Upper lobe of left lung (tissue), 6 donors: ENCODE measurements around the gene PLEKHF1. TPM values are rescaled to one million over a fixed set of nuclear protein-coding genes. Genes with fewer than 3 reads are reported as not detected.
A peak's percentile ranks its signal among the peaks of the same experiment; 100 is the strongest.

Source experiments
- ATAC-seq, 2 donors: fragments of 200-7000 bp; cut with Tn5 transposase; one replicate each; pipeline ENCODE4 v1.9.1; 2022; ENCODE audit warnings: mild to moderate bottlenecking in 2 of 2, moderate library complexity in 2 of 2; ENCODE audit not compliant: low FRiP score in 2 of 2
- DNase-seq, 2 donors: peaks; one replicate each; pipeline ENCODE4 v3.0.0-alpha.2; 2019 to 2020
- H3K27ac ChIP-seq, 4 donors: fragments of 200-600 bp; sonication (generic); one replicate each; pipeline ENCODE4 v1.5.1; 2016 to 2019
- H3K27me3 ChIP-seq, 4 donors: fragments of 200-600 bp; sonication (generic); one replicate each; pipeline ENCODE4 v1.5.1; 2017 to 2019
- H3K36me3 ChIP-seq, 4 donors: fragments of 200-600 bp; sonication (generic); one replicate each; pipeline ENCODE4 v1.5.1; 2016 to 2019
- H3K4me1 ChIP-seq, 4 donors: fragments of 200-600 bp; sonication (generic); one replicate each; pipeline ENCODE4 v1.5.1; 2018 to 2019
- H3K4me3 ChIP-seq, 4 donors: fragments of 200-600 bp; sonication (generic); one replicate each; pipeline ENCODE4 v1.5.1; 2017 to 2019; ENCODE audit warnings: mild to moderate bottlenecking in 2 of 4, moderate library complexity in 1 of 4
- H3K9me3 ChIP-seq, 4 donors: fragments of 200-600 bp; sonication (generic); one replicate each; pipeline ENCODE4 v1.5.1; 2018 to 2019
- CTCF ChIP-seq, 6 experiments: fragments of 450-650 bp in 4 of 6; fragments of 200-600 bp in 2 of 6; sonication (generic) in 2 of 6; IDR thresholded peaks; one replicate each; pipeline ENCODE4 v1.5.1; 2016 to 2019; ENCODE audit warnings: antibody characterized with exemption in 6 of 6
- EP300 ChIP-seq, 4 donors: sonication (generic); formaldehyde crosslinking; IDR thresholded peaks; one replicate each; pipeline ENCODE4 v1.5.1; 2017; ENCODE audit warnings: antibody characterized with exemption in 4 of 4, control low read depth in 2 of 4
- POLR2A ChIP-seq, 4 donors: fragments of 450-650 bp; IDR thresholded peaks; one replicate each; pipeline ENCODE4 v1.5.1; 2016 to 2017; ENCODE audit warnings: antibody characterized with exemption in 4 of 4, mild to moderate bottlenecking in 2 of 4
- POLR2AphosphoS5 ChIP-seq, 2 donors: sonication (generic); formaldehyde crosslinking; IDR thresholded peaks; one replicate each; pipeline ENCODE4 v1.5.1; 2017; ENCODE audit warnings: antibody characterized with exemption in 2 of 2
- WGBS, 2 donors: methylation state at CpG; one replicate each; pipeline ENCODE4 v1.1.5; 2017 to 2018; 5-methylcytosine and 5-hydroxymethylcytosine counted together
- total RNA-seq, 6 donors: library from RNA; depleted of rRNA in 4 of 6; stranded (reverse); fragments of >200 nt in 4 of 6; gene quantifications; one replicate each; pipeline versions ENCODE4 v1.1.0 to v1.2.1, GENCODE V29; 2016 to 2021
- donor health status: DM: no; HTN: no; CAD: no; lungs with moderate emphysema.
- donor health status: DM: no; HTN: yes; CAD: no; lungs with severe emphysema.

Gene PLEKHF1
- total RNA-seq, 6 donors from 2014 or later, result 10.6 to 21.0 (median 14.2) TPM

- Histone ChIP-seq H3K27me3 (no peaks in the 10 kb centered on the region), H3K4me1 (peaks cover 4 to 14% (median 11%) of the 10 kb centered on the region in 4 donors), H3K4me3 (no peak overlapping the region), H3K36me3 (no peaks in the 10 kb centered on the region), H3K27ac (no peak overlapping the region), H3K9me3 (no peaks in the 10 kb centered on the region)
- ATAC-seq (no peak), DNase-seq (no peak)
- TF ChIP-seq POLR2AphosphoS5 (IDR thresholded peaks at IDR 0.05), result no peak
- TF ChIP-seq POLR2A (IDR thresholded peaks at IDR 0.05), result no peak
- TF ChIP-seq CTCF (IDR thresholded peaks at IDR 0.05), result no peak
- TF ChIP-seq EP300 (IDR thresholded peaks at IDR 0.05), result no peak
- 83 to 90% methylated on average over 7 of the region's 7 CpGs for WGBS, 2 donors
These were observed 21.8 kb upstream of the PLEKHF1 start for GRCh38 chr19:29643361-29643935.

- Histone ChIP-seq H3K36me3 (no peaks in the 10 kb centered on the region), H3K4me1 (peaks cover 4 to 14% (median 11%) of the 10 kb centered on the region in 4 donors), H3K27ac (no peak overlapping the region), H3K4me3 (no peak overlapping the region), H3K9me3 (no peaks in the 10 kb centered on the region), H3K27me3 (no peaks in the 10 kb centered on the region)
- no peak for DNase-seq
- ATAC-seq, result no peak
- TF ChIP-seq CTCF (IDR thresholded peaks at IDR 0.05), result no peak
- no peak for TF ChIP-seq POLR2AphosphoS5 (IDR thresholded peaks at IDR 0.05)
- 79 to 89% methylated on average over 6 of the region's 6 CpGs for WGBS, 2 donors
These were observed 21.1 kb upstream of the PLEKHF1 start for GRCh38 chr19:29644210-29644609.

GRCh38 chr19:29645491-29645867 lies 19.8 kb upstream of the PLEKHF1 start:
- H3K27me3 ChIP-seq, result no peaks in the 10 kb centered on the region
- no peaks in the 10 kb centered on the region for H3K9me3 ChIP-seq
- DNase-seq (no peak), ATAC-seq (no peak)
- no peak overlapping the region for H3K4me3 ChIP-seq
- H3K36me3 ChIP-seq, result no peaks in the 10 kb centered on the region
- H3K4me1 ChIP-seq, result peaks cover 4 to 14% (median 11%) of the 10 kb centered on the region in 4 donors
- TF ChIP-seq CTCF (IDR thresholded peaks at IDR 0.05) (no peak), EP300 (IDR thresholded peaks at IDR 0.05) (no peak), POLR2AphosphoS5 (IDR thresholded peaks at IDR 0.05) (no peak), POLR2A (IDR thresholded peaks at IDR 0.05) (no peak)
- WGBS, 2 donors, result 34 to 46% methylated on average over 5 of the region's 5 CpGs
- no peak overlapping the region for H3K27ac ChIP-seq

- H3K27ac ChIP-seq, result no peak overlapping the region
- ATAC-seq, result peak; percentile 59 to 76
- no peak for DNase-seq
- WGBS, 2 donors, result 8 to 17% methylated on average over 8 of the region's 8 CpGs
- H3K27me3 ChIP-seq, result no peaks in the 10 kb centered on the region
- H3K4me3 ChIP-seq, result no peak overlapping the region
- H3K9me3 ChIP-seq, result no peaks in the 10 kb centered on the region
- H3K36me3 ChIP-seq, result no peaks in the 10 kb centered on the region
- TF ChIP-seq CTCF (IDR thresholded peaks at IDR 0.05) (no peak), POLR2AphosphoS5 (IDR thresholded peaks at IDR 0.05) (no peak), EP300 (IDR thresholded peaks at IDR 0.05) (no peak), POLR2A (IDR thresholded peaks at IDR 0.05) (no peak)
- H3K4me1 ChIP-seq, result peaks cover 4 to 14% (median 11%) of the 10 kb centered on the region in 4 donors
These were observed 19.4 kb upstream of the PLEKHF1 start for GRCh38 chr19:29645911-29646310.

GRCh38 chr19:29650772-29651387 lies 14.4 kb upstream of the PLEKHF1 start:
- no peaks in the 10 kb centered on the region for H3K9me3 ChIP-seq
- H3K27me3 ChIP-seq, result no peaks in the 10 kb centered on the region
- TF ChIP-seq EP300 (IDR thresholded peaks at IDR 0.05) (no peak), POLR2AphosphoS5 (IDR thresholded peaks at IDR 0.05) (no peak), CTCF (IDR thresholded peaks at IDR 0.05) (no peak), POLR2A (IDR thresholded peaks at IDR 0.05) (no peak)
- no peaks in the 10 kb centered on the region for H3K36me3 ChIP-seq
- H3K27ac ChIP-seq, result no peak overlapping the region
- H3K4me1 ChIP-seq, result peaks cover 2 to 5% (median 4%) of the 10 kb centered on the region in 4 donors
- DNase-seq (no peak), ATAC-seq (no peak)
- no peak overlapping the region for H3K4me3 ChIP-seq
- WGBS, 2 donors, result 63 to 68% methylated on average over 6 to 7 of the region's 7 CpGs
